A673 (cell line): Measurements from ENCODE around the gene BORA. TPM values are rescaled to one million over a fixed set of nuclear protein-coding genes. Genes with fewer than 3 reads are reported as not detected.
A peak's percentile ranks its signal among the peaks of the same experiment; 100 is the strongest.

Source experiments
- BruUV-seq: library from RNA; stranded (reverse); fragments of 400-500 nt; replicated peaks from 2 replicates; lab custom pipeline; 2021; lab: Mats Ljungman, UMichigan
- CTCF ChIA-PET: fragments of 300-600 bp; sonication (Branson Sonifier 250); formaldehyde crosslinking; loops from one replicate; lab custom pipeline; 2022; ENCODE audit warnings: antibody characterized with exemption; lab: Charles Lee
- POLR2A ChIA-PET: fragments of 300-600 bp; sonication (Branson Sonifier 250); formaldehyde crosslinking; loops from one replicate; lab custom pipeline; 2022; ENCODE audit warnings: antibody characterized with exemption; ENCODE audit not compliant: low non-redundant PET; lab: Charles Lee
- DNase-seq: peaks from one replicate; pipeline ENCODE4 v3.0.0-alpha.2; 2015; ENCODE audit warnings: low spot score
- H3K27ac ChIP-seq: fragments of 200-600 bp; sonication (generic); 2 replicates; pipeline ENCODE4 v1.5.1; 2016; ENCODE audit warnings: mixed run types, low read depth, mild to moderate bottlenecking, mixed read lengths, antibody characterized with exemption, low read length; ENCODE audit not compliant: poor library complexity, severe bottlenecking
- H3K27me3 ChIP-seq: fragments of 200-600 bp; sonication (generic); replicated peaks from 2 replicates; pipeline ENCODE4 v1.6.1; 2017; ENCODE audit warnings: mixed run types, low read depth, mild to moderate bottlenecking, mixed read lengths, antibody characterized with exemption, low read length; ENCODE audit not compliant: insufficient read depth, poor library complexity
- H3K36me3 ChIP-seq: fragments of 200-600 bp; sonication (generic); 2 replicates; pipeline ENCODE4 v1.6.1; 2016; ENCODE audit warnings: mixed run types, mild to moderate bottlenecking, mixed read lengths, antibody characterized with exemption, low read length; ENCODE audit not compliant: insufficient read depth, poor library complexity, severe bottlenecking
- H3K4me1 ChIP-seq: fragments of 200-600 bp; sonication (generic); 2 replicates; pipeline ENCODE4 v1.6.1; 2017; ENCODE audit warnings: mixed run types, mild to moderate bottlenecking, mixed read lengths, antibody characterized with exemption, low read length; ENCODE audit not compliant: insufficient read depth, poor library complexity, severe bottlenecking
- H3K4me3 ChIP-seq: fragments of 200-600 bp; sonication (generic); 2 replicates; pipeline ENCODE4 v1.5.1; 2016; ENCODE audit warnings: low read depth, mixed run types, mild to moderate bottlenecking, mixed read lengths, low read length; ENCODE audit not compliant: poor library complexity, severe bottlenecking
- H3K9me3 ChIP-seq: fragments of 200-600 bp; sonication (generic); 2 replicates; pipeline ENCODE4 v1.6.1; 2016; ENCODE audit warnings: mixed run types, low read depth, mild to moderate bottlenecking, mixed read lengths, antibody characterized with exemption, low read length; ENCODE audit not compliant: poor library complexity, severe bottlenecking
- CTCF ChIP-seq: fragments of 300-800, 200-600 bp; sonication (generic); conservative IDR thresholded peaks from 2 replicates; pipeline ENCODE4 v1.5.1; 2017; ENCODE audit warnings: low read depth, mild to moderate bottlenecking, antibody characterized with exemption, low read length, moderate library complexity, mixed read lengths
- EZH2 ChIP-seq: fragments of 200-600 bp; sonication (generic); IDR thresholded peaks from 2 replicates; pipeline ENCODE4 v1.6.1; 2017; ENCODE audit warnings: borderline replicate concordance, low read depth, mild to moderate bottlenecking, mixed read lengths, antibody characterized with exemption, low read length; ENCODE audit not compliant: poor library complexity, severe bottlenecking
- intact Hi-C: fragments of 100-400 bp; cut with micrococcal nuclease; formaldehyde crosslinking; loops from one replicate; pipeline ENCODE4 v1.10.0; 2022; ENCODE audit not compliant: unreplicated experiment
- total RNA-seq: library from RNA; stranded (reverse); gene quantifications from 2 replicates; pipeline ENCODE4 v1.2.3, GENCODE V29; 2021

The BORA gene
- total RNA-seq, 1 experiment from 2014 or later, result 17.1 TPM

- BruUV-seq, result no TSS peak
- ChIA-PET CTCF (no interaction called here), POLR2A (no interaction called here)
- H3K4me1 ChIP-seq, result peaks cover 23% of the 10 kb centered on the region
- peak overlapping the region; percentile 87 for H3K27ac ChIP-seq
- H3K9me3 ChIP-seq, result no peaks in the 10 kb centered on the region
- peak overlapping the region; percentile 79 for H3K4me3 ChIP-seq
- peaks cover 31% of the 10 kb centered on the region for H3K36me3 ChIP-seq
- intact Hi-C loops, result no loop called here
- H3K27me3 ChIP-seq, result no peaks in the 10 kb centered on the region
- no peak for TF ChIP-seq CTCF
- no peak for TF ChIP-seq EZH2
- peak; percentile 76 for DNase-seq
Observed at GRCh38 chr13:72726726-72727416, 852 bp upstream of the BORA start.

- CTCF ChIA-PET, result no interaction called here
- POLR2A ChIA-PET, result no interaction called here
Observed at GRCh38 chr13:72728290-72728605, 525 bp downstream of the BORA start.

GRCh38 chr13:72737033-72737432 lies 9.3 kb downstream of the BORA start:
- H3K27me3 ChIP-seq, result no peaks in the 10 kb centered on the region
- POLR2A ChIA-PET, result no interaction called here
- TF ChIP-seq CTCF, result no peak
- no peak for TF ChIP-seq EZH2
- no peak overlapping the region for H3K27ac ChIP-seq
- intact Hi-C loops, result no loop called here
- no peaks in the 10 kb centered on the region for H3K9me3 ChIP-seq
- no peak for DNase-seq
- H3K36me3 ChIP-seq, result peaks cover 48% of the 10 kb centered on the region
- no peaks in the 10 kb centered on the region for H3K4me1 ChIP-seq
- H3K4me3 ChIP-seq, result no peak overlapping the region
- CTCF ChIA-PET, result no interaction called here
- BruUV-seq, result no TSS peak

More at GRCh38 chr13:72728290-72728605, 525 bp downstream of the BORA start:
- peaks cover 31% of the 10 kb centered on the region for H3K36me3 ChIP-seq
- intact Hi-C loops, result no loop called here
- H3K4me1 ChIP-seq, result peaks cover 23% of the 10 kb centered on the region
- TF ChIP-seq EZH2 (no peak), CTCF (no peak)
- no peaks in the 10 kb centered on the region for H3K27me3 ChIP-seq
- no TSS peak for BruUV-seq
- no peak for DNase-seq
- H3K9me3 ChIP-seq, result no peaks in the 10 kb centered on the region
- peak overlapping the region; percentile 87 for H3K27ac ChIP-seq
- H3K4me3 ChIP-seq, result peak overlapping the region; percentile 79
